GM12873 (cell line): Measurements from ENCODE around the gene SRA1.

ENCODE experiments used
- CTCF ChIP-seq: IDR thresholded peaks from 2 replicates; pipeline ENCODE4 v1.5.1; 2012; ENCODE audit warnings: low read depth, mild to moderate bottlenecking, moderate library complexity, low read length, control low read depth; ENCODE audit not compliant: insufficient read depth; ENCODE audit errors: missing control alignments

SRA1 gene

GRCh38 chr5:140595538-140596300 is 38.4 kb upstream of the SRA1 start:
- TF ChIP-seq CTCF: no peak

- TF ChIP-seq CTCF: no peak
Measured at GRCh38 chr5:140594169-140594568, 36.9 kb upstream of the SRA1 start.

- no peak for TF ChIP-seq CTCF
Measured at GRCh38 chr5:140591747-140592372, 34.6 kb upstream of the SRA1 start.

- no peak for TF ChIP-seq CTCF
Measured at GRCh38 chr5:140590861-140591260, 33.6 kb upstream of the SRA1 start.

- no peak for TF ChIP-seq CTCF
Measured at GRCh38 chr5:140588311-140589070, 31.2 kb upstream of the SRA1 start.

- TF ChIP-seq CTCF: no peak
Measured at GRCh38 chr5:140587495-140587894, 30.2 kb upstream of the SRA1 start.

- no peak for TF ChIP-seq CTCF
Measured at GRCh38 chr5:140576776-140577201, 19.5 kb upstream of the SRA1 start.
